T follicular helper cell (primary cell): Measurements from ENCODE around the gene GRM1.
"Not testable (repeated sequence)": the region's sequence is repeated elsewhere in the genome, so short reads cannot be mapped to it uniquely, and the experiment has no call there.

Experiments used
- DNase-seq: peaks from one replicate; pipeline ENCODE4 v3.0.0-alpha.2; 2020; ENCODE audit warnings: low read depth

GRM1 gene

DNA sequence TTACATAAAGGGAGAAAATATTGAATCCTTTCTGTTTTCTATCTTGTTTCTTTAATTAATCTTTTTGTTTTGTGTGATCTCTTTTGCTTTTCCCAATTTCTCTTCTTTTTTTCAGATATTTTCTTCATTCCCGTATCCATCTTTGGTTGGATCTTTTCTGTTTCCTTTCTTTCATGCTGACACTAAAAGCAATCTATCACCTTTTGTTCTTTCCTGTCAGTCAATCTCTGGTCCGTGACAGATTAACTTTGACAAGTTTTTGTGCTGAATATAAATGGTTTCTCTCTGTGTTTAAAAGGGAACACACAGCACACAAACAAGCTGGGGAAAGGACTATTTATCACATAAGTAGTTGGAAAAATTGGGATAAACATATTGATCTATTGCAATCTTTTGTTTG lies 162.8 kb downstream of the GRM1 start:
- DNase-seq = no peak

DNA sequence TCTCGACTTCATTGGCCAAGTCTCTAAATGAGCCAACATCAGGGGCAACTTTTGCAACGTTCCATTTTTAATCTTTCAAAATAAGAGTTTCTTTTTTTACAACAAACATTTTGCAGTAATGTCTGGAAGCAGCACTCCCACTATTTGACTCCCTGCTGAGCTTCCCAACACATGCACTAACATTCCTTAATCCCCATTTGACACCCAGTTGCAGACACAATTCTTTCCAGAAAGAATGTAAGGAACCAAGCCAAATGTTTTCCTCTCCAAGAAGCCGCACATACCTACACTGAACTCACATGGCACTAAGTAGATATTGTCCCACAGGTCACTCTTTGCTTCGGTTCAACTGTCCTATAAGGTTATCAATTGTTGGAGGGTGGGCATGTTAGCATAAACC lies 165.6 kb downstream of the GRM1 start:
- no peak for DNase-seq

DNA sequence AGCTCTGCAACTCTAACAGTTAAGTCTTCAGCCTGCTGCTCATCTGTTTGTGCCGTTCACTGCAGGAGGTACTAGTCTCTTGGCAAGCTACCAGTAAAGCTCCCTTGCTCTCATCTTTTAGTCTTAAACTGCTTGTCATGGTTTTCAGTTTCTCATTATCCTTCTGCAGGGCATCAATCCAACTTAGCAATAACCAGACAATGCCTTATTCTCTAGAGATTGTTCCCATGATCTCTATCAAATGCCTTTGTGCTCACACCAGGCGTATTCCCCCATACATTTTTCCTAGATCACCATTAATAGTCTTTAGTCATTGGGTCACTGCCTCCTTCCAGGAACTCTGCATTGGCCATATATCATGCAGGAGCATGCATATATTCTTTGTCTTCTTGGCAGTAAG lies 171.3 kb downstream of the GRM1 start:
- DNase-seq = no peak

DNA sequence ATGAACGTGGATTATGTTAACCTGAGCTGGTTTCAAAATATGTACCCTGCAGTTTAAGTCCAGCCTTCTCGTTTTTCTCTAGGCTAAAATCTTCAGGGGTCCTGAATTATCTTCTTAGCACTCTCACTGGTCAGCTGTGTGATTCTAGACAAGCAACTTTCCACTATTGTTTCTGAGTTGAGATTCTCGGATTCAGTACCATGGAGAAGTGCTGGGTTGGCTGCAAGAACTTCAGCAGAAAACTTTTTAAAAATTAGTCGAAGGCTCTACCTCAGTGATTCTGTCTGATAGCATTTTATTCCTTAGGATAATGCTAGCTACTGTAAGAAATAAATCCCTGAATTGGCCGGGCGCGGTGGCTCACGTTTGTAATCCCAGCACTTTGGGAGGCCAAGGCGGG lies 173.7 kb downstream of the GRM1 start:
- DNase-seq = no peak

DNA sequence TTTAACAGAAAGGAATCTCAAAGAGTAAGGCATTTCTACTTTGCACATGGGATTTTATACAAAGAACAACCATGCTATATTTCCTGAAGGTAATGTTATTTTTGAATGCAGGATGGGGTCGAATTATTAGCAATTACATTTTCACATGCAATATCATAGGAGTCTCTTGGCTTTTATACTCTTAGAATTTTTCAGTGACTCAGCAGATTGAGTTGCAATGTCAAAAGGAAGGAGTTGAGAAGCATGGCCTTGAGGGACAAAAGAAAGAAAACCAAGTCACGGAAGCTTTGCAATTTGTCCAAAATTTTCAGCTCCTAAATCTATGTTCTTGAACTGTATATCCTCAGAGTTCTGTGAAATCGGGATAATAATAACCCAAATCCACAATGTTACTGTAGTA lies 181.1 kb downstream of the GRM1 start:
- no peak for DNase-seq

DNA sequence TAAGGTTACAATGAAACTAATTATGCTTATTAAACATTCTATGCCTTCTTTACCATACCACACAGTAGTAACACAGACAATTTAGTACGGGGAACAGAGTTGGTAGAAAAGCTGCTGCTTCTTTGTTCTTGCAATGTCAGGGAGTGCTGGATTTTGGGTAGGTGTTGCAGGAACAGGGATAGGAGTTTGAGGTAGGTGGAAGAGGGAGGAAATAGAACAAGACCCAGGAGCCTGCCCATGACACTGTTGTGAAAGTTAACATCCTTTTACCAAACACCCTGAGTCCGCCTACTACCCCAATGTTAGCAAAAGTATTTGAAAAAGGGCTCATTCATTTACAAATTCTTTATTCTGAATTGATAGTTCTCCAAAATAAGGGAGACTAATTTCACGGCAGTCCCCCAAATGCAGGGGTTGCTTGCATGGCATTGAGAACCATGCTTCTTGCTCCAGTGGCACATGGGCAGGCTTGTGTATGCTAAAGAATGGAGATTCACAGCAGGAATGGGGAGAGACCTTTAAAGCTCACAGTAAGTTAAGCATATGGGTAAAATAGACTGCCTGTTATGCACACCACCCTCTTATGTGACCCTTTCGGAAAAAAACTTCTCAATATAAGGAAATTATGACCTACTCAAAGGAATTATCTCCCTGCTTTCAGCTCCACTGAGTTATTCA lies 181.7 kb downstream of the GRM1 start:
- DNase-seq = no peak

DNA sequence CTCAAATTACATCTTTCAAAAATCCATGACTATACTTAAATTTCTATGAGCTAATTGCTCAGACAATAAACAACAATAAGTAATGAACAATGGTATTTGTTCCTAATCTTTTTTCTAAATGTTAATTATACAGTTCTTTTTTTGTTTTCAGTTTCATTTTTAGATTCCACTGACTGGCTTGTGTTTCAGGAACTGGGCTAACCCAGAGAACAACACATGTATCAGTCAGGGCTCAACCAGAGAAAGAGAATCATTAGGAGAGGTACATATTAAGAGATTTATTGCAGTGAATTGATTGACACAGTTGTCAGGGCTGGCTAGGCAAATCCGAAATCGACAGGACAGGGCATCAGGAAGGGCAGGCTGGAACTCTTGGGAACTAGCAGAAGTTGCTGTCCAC lies 182.8 kb downstream of the GRM1 start:
- DNase-seq = no peak

DNA sequence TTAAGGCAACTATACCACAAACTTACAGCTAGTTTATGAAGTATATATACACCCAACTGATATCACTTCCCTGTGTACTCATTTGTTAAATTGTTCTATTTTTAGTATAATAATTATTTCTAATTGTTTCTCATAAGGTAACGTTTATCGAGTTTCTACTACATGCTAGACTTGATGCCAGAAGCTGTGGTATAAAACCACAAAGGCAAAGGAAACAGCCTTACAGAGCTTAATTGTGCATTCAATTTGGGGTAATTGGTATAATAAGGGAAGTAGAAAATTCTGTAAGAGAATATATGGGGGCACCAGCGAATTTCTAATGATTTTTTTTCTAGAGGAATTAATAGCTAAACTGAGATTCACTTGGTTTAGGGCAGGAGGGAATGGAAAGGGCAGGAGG lies 183.9 kb downstream of the GRM1 start:
- no peak for DNase-seq

DNA sequence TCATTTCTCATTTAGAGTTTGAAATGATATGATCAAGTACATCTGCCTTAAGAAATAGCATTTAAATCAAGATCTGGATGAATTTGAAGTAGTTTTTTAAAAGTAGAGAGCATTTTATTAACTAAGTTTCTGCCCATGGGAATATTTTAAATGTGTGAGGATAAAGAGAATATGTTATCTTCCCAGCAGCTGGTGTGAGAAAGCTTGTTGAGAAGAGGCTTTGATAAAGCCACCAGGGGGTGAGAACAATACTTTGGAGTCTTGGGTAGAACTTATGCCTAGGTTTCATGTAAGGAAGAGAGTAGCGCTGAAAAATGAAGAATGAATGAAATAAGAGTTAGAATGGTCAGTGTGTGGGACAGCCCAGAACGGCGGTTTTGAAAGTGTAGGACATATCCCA lies 190.2 kb downstream of the GRM1 start:
- no peak for DNase-seq

DNA sequence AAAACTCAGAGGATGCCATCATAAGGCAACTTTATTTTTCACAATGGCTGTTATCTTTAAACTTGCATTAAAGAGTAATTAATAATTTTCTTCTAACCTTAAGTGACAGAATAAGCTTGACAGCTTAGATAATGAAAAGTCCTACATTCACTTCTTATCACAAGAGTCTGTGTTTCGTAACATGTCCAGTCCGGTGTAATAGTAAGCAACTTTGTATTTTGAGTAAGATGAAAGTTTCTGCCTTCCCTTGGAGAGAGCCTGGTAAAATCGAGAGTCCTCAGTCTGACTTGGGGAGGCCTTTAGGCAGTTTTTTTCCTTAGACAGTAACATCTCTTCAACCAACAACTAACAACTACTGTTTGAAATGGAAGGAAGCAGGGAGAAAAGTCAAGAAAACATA lies 195.6 kb downstream of the GRM1 start:
- DNase-seq = no peak

DNA sequence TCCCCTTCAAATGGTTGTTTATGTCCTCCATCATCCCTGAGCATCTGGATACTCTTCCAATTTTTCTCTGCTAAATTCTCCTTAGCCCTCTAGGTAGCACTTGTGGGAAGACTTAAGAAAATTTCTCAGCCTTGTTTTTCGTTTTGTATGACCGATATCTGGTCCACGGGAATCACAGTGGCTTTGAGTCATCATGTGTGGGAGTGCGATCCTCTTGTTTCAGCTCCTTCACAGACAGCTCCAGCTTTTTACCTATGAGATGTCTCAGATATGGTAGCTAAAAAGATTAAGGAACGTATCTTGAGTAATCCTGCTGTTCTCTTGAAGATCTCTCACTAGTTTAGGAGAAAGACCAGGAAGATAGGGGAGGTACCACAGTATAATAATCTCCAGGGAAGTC lies 196.1 kb downstream of the GRM1 start:
- DNase-seq = no peak

DNA sequence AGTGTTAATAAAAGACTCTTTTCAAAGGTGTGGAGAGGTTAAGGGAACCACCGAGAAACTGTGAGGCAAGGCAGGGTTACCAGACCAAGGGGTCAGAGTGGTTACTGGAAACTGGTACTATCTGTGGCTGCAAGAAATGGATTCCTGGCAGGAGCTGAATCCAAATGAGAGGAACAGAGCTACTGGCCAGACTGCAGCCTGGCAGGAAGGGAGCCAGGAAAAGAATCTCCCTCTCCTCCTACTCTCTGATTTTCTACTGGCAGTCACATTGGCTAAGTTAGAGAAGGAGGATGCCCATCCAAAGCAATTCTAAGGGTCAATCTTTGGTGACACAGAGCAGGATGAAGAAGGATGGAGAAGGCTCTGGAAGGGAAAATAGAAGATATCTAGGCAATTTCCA lies 211.5 kb downstream of the GRM1 start:
- no peak for DNase-seq

DNA sequence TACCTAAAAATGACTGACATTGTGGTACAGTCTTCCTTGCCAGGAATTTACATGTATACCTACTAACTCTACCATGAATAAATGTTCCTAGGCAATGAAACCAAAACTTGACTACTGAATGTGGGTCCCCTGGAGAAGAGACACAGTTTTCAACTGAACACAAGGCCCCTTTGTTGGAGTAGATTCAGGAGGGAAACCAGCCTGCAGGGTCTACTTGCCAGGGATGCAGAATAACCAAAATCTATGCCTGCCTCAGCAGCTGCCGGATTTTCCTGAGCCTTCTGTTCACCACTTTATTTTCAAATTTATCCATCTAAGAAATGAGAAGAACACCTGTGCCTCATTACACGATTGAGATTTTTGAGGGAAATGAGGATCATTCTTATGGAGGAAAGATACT lies 211.9 kb downstream of the GRM1 start:
- DNase-seq = no peak

DNA sequence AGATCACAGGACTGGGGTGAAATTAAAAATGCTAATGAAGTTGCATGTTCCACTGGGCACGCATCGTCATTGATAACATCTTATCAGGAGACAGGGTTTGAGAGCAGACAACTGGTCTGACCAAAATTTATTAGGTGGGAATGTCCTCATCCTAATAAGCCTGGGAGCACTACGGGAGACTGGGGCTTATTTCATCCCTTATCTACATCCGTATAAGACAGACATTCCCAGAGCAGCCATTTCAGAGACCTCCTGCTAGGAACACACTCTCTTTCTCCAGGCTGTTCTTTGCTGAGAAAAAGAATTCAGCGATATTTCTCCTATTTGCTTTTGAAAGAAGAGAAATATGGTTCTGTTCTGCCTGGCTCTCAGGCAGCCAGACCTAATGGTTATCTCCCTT lies 214.8 kb downstream of the GRM1 start:
- not testable (repeated sequence) for DNase-seq

DNA sequence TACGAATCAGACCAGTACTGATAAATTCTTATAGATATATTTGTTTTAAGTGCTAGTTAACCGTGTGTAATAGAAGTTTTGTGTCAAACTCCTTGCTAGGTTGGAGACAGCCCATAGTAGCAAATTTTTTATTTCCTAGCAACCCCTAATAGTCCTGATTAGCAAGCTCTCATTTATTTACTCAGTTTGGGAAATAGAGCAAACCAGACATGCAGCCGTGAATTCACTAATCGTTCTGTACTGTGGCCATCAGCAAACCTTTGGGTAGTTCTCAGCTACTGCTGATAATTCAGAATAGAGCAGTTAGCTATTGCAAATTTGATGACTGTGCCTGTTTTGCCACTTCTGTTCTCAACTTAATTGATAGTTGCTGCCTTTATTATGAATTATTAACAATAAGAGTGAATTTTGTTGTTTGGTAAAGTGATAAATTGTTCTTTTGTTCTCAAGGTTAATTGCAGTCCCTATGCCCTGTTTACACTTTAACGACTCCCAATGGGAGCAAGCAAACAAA lies 215.8 kb downstream of the GRM1 start:
- DNase-seq = no peak

DNA sequence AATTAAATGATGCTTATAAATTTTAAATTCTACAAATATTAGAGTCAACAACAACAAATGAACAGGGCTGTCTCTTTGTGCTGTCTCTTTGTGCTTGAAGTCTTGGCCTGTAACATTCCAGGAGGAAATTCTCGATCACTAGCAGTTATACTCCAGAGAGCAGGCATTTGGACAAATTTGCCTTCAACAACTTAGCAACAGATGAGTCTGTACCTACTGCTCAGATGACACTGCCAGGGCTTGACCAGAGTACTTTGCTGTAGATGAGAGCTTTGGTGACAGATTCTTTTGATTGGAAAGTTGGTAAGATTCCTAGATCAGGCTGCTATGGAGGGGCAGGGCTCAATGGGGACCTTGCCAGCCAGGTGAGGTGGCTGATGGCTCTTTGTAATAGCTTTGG lies 217.2 kb downstream of the GRM1 start:
- no peak for DNase-seq

DNA sequence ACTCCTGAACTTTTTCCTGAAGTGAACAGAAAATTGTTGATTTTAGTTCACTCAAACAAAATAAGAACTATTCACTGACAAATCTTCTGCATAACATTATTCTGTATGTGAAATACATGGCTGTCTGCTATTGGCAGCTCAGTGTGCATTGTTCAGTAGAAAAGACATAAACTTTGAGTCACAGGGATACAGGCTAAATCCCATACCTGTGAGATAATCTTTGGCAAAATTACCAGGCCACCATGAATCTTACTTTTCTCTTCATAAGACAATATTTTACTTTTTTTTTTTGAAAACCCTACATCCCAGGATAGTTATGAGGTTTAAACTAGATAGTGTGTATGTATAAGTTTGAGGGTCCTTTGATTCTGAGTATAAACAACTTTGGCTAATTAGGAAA lies 224.8 kb downstream of the GRM1 start:
- no peak for DNase-seq

DNA sequence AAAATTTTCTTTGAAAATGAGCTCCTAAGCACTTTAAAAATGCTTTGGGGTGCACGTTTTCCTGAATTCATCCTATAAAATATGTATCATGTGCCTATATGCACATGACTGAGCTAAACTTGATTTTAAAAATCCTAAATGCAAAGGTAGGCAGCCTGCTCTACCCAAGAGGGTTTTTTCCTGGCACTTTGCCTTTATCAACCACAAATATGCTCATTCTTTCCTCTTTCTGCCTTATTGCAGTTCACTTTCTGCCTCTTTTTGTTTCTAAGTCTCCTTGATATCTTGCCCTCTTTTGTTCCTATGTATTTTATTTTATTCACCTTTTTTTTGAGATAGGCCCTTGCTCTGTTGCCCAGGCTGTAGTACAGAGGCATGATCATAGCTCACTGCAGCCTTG lies 229.3 kb downstream of the GRM1 start:
- DNase-seq = no peak

DNA sequence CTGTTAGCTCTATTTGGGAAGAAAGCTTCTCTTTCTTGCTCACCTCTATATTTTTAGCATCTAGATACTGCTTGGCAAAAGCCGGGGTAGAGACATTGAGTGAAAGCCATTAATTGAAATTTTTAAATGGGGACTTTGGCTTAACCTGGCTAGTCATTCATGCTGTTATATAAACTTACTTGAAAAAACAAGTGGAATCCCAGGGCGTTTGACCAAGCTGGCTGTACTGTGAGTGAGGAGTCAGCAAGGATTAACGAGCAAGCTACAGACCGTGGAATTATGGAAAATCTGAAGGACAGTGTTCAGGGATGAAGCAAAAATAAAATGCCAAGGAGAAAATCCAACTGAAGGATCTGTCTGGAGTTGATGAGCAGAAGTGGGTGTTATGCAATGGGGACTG lies 232.0 kb downstream of the GRM1 start:
- no peak for DNase-seq

DNA sequence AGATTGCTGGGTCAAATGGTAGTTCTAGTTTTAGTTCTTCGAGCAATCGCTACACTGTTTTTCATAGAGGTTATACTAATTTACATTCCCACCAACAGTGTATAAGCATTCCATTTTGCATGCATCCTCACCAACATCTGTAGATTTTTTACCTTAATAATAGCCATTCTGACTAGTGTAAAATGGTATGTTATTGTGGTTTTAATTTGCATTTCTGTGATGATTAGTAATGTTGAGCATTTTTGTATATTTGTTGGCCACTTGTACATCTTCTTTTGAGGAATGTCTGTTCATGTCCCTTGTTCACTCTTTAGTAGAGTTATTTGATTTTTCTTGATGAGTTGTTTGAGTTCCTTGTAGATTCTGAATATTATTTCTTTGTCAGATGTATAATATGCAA lies 236.2 kb downstream of the GRM1 start:
- DNase-seq = no peak

DNA sequence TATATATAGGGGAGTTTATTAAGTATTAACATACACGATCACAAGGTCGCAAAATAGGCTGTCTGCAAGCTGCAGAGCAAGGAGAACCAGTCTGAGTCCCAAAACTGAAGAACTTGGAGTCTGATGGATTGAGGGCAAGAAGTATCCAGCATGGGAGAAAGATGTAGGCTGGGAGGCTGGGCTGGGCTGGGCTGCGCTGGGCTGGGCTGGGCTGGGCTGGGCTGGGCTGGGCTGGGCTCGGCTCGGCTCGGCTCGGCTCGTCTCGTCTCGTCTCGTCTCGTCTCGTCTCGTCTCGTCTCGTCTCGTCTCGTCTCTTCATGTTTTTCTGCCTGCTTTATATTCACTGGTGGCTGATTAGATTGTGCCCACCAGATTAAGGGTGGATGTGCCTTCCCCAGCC lies 238.6 kb downstream of the GRM1 start:
- DNase-seq = no peak

DNA sequence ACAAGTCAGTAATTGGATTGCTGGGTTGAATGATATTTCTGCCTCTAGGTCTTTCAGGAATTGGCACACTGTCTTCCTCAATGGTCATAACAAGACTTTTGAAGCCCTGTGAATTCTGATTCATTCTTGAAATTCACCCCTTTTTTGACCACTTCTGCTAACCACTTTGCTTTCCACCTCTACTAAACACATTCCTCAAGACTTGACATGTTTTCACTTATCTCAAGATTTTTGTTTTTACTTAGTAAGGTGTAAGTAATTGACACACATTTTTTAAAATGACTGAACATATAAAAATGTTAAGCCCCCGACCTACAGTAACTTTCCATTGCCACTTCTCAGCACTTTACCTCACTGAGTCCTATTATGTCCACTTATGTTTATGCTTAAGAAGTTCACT lies 239.1 kb downstream of the GRM1 start:
- no peak for DNase-seq

DNA sequence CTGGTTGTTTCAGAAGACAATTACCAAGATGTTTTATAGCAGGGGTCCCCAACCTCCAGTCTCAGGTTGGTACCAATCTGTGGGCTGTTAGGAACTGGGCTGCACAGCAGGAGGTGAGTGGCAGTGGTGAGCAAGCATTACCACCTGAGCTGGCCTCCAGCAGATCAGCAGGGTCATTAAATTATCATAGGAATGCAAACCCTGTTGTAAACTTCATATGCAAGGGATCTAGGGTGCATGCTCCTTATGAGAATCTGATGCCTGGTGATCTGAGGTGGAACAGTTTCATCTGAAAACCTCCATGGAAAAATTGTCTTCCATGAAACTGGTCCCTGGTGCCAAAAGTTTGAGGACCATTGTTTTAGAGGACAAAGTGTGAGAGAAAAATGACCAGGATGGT lies 240.6 kb downstream of the GRM1 start:
- DNase-seq = no peak

DNA sequence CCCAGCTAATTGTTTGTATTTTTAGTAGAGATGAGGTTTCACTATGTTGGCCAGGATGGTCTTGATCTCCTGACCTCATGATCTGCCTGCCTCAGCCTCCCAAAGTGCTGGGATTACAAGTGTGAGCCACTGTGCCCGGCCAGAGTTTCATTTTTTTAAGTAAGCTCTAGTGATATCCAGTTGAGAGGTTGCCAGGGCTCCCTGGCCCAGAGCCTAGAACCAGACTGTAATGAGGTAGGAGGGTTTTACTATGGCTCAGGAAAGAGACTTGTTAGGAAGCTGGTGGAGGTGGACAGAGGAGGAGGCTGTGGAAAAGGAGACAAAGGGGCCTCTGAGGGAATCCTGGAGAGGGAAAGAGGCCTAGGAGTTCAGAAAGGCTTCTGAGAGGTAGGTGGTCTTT lies 242.3 kb downstream of the GRM1 start:
- DNase-seq = not testable (repeated sequence)

DNA sequence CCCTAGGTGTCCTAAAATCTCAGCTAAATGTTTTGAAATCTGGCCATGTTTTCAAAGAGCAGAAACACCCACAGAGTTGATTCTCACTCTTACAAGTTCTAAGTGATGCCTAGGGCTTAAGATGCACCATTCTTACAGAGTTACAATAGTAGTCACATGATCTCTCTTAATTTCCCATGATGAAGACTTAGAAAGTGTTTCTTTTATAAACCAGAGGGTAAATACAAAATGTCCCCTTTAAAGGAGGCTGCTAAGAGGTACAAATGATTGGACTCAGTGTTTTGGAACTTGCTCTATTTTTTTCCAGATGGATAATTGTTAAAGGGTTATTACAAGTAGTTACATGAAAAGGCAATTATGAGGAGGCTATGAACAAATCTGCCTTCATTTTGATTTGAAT lies 244.6 kb downstream of the GRM1 start:
- DNase-seq = no peak
